Mesothelial cell of epicardium (in vitro differentiated cells): ENCODE results near the gene PAPSS2. TPM values are rescaled to one million over a fixed set of nuclear protein-coding genes. Genes with fewer than 3 reads are reported as not detected.

Experiments
- DNase-seq, 2 experiments: peaks; one replicate each; pipeline ENCODE4 v3.0.0; 2021; ENCODE audit warnings: low spot score in 2 of 2; ENCODE audit not compliant: unreplicated experiment in 2 of 2
- H3K27ac Mint-ChIP-seq: 2 replicates; pipeline ENCODE4 v1.8.0; 2021; ENCODE audit warnings: mixed read lengths
- H3K27me3 Mint-ChIP-seq: 2 replicates; pipeline ENCODE4 v1.8.0; 2021; ENCODE audit warnings: low read depth, mixed read lengths
- H3K36me3 Mint-ChIP-seq: 2 replicates; pipeline ENCODE4 v1.8.0; 2021; ENCODE audit warnings: mixed read lengths
- H3K4me1 Mint-ChIP-seq: 2 replicates; pipeline ENCODE4 v1.8.0; 2021; ENCODE audit warnings: mixed read lengths
- H3K4me3 Mint-ChIP-seq: 2 replicates; pipeline ENCODE4 v1.8.0; 2021; ENCODE audit warnings: mild to moderate bottlenecking, moderate library complexity, mixed read lengths
- H3K9me3 Mint-ChIP-seq: 2 replicates; pipeline ENCODE4 v1.8.0; 2021; ENCODE audit warnings: mixed read lengths
- total RNA-seq: library from RNA; stranded (reverse); gene quantifications from 3 replicates; pipeline ENCODE4 v1.2.1, GENCODE V29; 2021
- TF ChIP-seq, protein P1 (sequence below): fragments of 200-600 bp; sonication (generic); IDR thresholded peaks from one replicate; pipeline ENCODE4 v1.5.0; 2021; ENCODE audit warnings: antibody characterized with exemption; ENCODE audit not compliant: unreplicated experiment

The PAPSS2 gene
- total RNA-seq, 1 donor from 2014 or later = 13.7 TPM

DNA sequence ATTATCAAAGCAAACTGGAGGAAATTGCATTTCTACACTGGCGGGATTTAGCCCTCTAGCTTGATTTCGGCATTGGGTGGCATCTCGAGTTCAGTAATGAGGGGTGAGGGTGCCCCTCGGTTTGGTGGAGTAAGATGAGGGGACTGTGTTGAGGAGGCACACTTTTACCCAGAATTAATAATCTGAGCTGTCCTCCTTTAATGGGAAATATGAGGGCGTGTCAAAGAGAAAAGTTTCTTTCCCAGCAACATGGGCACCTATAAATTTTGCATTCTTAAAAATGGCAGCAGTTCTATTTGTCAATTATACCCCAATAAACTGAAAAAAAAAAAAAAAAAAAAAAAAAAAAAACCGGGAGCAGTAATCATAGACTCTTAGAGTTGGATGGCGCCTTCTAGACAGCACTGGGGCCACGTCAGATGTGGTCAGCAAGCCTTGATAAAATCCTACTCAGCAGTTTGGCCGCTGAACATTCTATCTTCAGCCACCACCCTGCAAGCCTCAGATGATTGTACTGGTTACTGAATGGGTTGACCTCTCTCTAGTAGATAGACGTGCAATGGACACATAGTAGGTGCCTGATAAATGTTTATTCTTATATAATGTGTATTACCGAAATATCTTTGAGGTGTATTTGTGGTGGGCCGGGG is 931 bp downstream of the PAPSS2 start:
- Mint-ChIP-seq H3K9me3 (no peaks in the 10 kb centered on the region), H3K36me3 (no peaks in the 10 kb centered on the region), H3K27ac (peak overlapping the region; percentile 76), H3K4me1 (peaks cover 50% of the 10 kb centered on the region), H3K27me3 (peaks cover 26% of the 10 kb centered on the region), H3K4me3 (peak overlapping the region; percentile 80)
- TF ChIP-seq, protein P1, sequence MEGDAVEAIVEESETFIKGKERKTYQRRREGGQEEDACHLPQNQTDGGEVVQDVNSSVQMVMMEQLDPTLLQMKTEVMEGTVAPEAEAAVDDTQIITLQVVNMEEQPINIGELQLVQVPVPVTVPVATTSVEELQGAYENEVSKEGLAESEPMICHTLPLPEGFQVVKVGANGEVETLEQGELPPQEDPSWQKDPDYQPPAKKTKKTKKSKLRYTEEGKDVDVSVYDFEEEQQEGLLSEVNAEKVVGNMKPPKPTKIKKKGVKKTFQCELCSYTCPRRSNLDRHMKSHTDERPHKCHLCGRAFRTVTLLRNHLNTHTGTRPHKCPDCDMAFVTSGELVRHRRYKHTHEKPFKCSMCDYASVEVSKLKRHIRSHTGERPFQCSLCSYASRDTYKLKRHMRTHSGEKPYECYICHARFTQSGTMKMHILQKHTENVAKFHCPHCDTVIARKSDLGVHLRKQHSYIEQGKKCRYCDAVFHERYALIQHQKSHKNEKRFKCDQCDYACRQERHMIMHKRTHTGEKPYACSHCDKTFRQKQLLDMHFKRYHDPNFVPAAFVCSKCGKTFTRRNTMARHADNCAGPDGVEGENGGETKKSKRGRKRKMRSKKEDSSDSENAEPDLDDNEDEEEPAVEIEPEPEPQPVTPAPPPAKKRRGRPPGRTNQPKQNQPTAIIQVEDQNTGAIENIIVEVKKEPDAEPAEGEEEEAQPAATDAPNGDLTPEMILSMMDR = no peak
- DNase-seq = no peak

DNA sequence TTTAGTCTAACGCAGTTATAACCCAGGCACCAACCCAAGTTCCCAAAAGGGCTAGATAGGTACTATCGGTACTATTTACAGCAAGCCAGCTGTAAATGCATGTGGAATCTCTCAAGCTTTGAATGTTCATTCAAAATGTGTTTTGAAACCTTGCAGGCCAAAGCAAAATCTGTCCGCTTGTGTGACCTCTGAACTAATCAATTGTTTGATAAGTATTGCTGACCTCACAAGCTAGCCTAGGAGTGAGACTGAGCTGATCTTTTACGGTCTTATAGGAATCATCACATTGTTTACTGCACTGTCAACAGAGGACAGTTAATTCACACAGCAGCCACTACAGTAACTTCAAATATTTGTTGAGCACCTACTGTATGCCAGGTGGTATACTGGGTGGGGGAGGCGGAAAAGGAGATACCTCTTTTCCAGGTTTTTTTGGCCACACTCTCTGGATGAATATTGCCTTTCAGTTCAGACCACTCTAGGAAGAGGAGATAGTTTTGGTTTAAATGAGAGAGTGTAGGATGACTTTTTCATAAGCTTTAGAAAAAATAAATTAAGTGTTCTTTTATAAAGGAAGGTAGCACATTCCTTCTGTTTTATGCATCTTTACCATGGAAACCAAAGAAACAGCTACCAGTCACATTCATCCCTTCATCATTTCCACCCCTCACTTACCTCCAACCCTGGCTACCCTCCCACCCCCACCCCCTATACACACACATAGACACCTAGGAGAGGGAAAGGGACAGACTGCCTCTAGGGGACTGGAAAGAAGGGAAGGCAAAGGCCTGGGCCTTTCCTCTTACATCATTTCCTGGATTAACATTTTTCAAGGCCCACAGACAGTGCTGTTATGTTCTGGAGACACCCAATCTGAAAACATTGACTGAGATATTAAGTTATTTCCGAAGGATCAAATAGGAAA is 2.4 kb downstream of the PAPSS2 start:
- DNase-seq = no peak
- peaks cover 26% of the 10 kb centered on the region for H3K27me3 Mint-ChIP-seq
- peak overlapping the region; percentile 53 for H3K27ac Mint-ChIP-seq
- TF ChIP-seq, protein P1 = no peak
- H3K36me3 Mint-ChIP-seq = peaks cover 2% of the 10 kb centered on the region
- peaks cover 35% of the 10 kb centered on the region for H3K4me1 Mint-ChIP-seq
- H3K4me3 Mint-ChIP-seq = peak overlapping the region; percentile 80
- H3K9me3 Mint-ChIP-seq = no peaks in the 10 kb centered on the region

- TF ChIP-seq, protein P1 = no peak
- peaks cover 2% of the 10 kb centered on the region for H3K36me3 Mint-ChIP-seq
These were observed 4.6 kb downstream of the PAPSS2 start for GRCh38 chr10:87664276-87664701.

DNA sequence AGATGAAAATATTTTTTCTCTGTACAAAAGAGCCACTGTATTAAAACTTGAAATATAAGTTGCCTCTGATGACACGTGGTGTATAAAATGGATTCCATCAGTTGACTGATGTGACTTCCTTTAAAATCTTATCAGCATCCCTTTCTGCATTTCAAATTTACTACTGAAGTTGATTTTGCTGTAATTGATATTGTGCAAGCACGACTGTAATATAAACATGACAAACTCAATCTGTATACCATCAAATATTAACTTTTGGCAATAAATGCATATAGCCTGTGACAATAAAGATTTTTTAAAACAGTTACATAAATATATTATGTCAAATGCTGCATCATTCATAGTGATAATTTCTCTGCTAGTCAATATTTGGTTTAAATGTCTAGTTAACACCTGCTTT is 7.8 kb downstream of the PAPSS2 start:
- H3K9me3 Mint-ChIP-seq = no peaks in the 10 kb centered on the region
- peaks cover 2% of the 10 kb centered on the region for H3K36me3 Mint-ChIP-seq
- H3K27me3 Mint-ChIP-seq = peaks cover 3% of the 10 kb centered on the region
- DNase-seq = no peak
- no peak overlapping the region for H3K4me3 Mint-ChIP-seq
- TF ChIP-seq, protein P1 = no peak
- H3K27ac Mint-ChIP-seq = no peak overlapping the region
- peaks cover 1% of the 10 kb centered on the region for H3K4me1 Mint-ChIP-seq

More at GRCh38 chr10:87664276-87664701, 4.6 kb downstream of the PAPSS2 start:
- Mint-ChIP-seq H3K9me3 (no peaks in the 10 kb centered on the region), H3K27ac (no peak overlapping the region), H3K4me1 (peaks cover 17% of the 10 kb centered on the region), H3K4me3 (no peak overlapping the region), H3K27me3 (peaks cover 26% of the 10 kb centered on the region)
- no peak for DNase-seq

- H3K27me3 Mint-ChIP-seq = peaks cover 2% of the 10 kb centered on the region
- H3K4me3 Mint-ChIP-seq = no peak overlapping the region
- no peak overlapping the region for H3K27ac Mint-ChIP-seq
- H3K36me3 Mint-ChIP-seq = peaks cover 2% of the 10 kb centered on the region
- no peak for DNase-seq
- H3K9me3 Mint-ChIP-seq = no peaks in the 10 kb centered on the region
- TF ChIP-seq, protein P1 = no peak
- no peaks in the 10 kb centered on the region for H3K4me1 Mint-ChIP-seq
These were observed 8.8 kb downstream of the PAPSS2 start for GRCh38 chr10:87668324-87669074.
